ENCODE data around the gene ALS2CL. TPM values are rescaled to one million over a fixed set of nuclear protein-coding genes. Genes with fewer than 3 reads are reported as not detected.
A peak's percentile ranks its signal among the peaks of the same experiment; 100 is the strongest.

ALS2CL gene
- total and polyA plus RNA-seq, 4 experiments from 2014 or later = 3.2 to 29.8 (median 16.5) TPM

GRCh38 chr3:46670000-46670890 lies 23.2 kb downstream of the ALS2CL start:
- Histone ChIP-seq H3K4me3 (ENCODE audit: low read length in 2 of 2) (no peak overlapping the region), H3K27me3 (ENCODE audit: insufficient read depth, low read length) (no peaks in the 10 kb centered on the region), H3K9me3 (ENCODE audit: control insufficient read depth in 1 of 2, low read length in 2 of 2) (no peaks in the 10 kb centered on the region), H3K4me1 (ENCODE audit: insufficient read depth, low read length) (no peaks in the 10 kb centered on the region), H3K36me3 (ENCODE audit: insufficient read depth, low read length) (no peaks in the 10 kb centered on the region), H3K27ac (ENCODE audit: low read depth, low read length) (no peak overlapping the region)
- Mint-ChIP-seq H3K9me3 (no peaks in the 10 kb centered on the region), H3K27ac (peak overlapping the region in 1 of 7 donors; percentile 57), H3K36me3 (peaks cover 11% of the 10 kb centered on the region in 2 donors), H3K27me3 (no peaks in the 10 kb centered on the region), H3K4me1 (peaks cover 0 to 3% (median under 1%) of the 10 kb centered on the region in 4 donors), H3K4me3 (no peak overlapping the region)
- POLR2A ChIA-PET (ENCODE audit: partially characterized antibody) = no interaction called here
- intact Hi-C loops (cut with micrococcal nuclease) = no loop called here
- no peak for DNase-seq
- CTCF ChIA-PET (ENCODE audit: partially characterized antibody) = no interaction called here

GRCh38 chr3:46669191-46669999 lies 24.1 kb downstream of the ALS2CL start:
- no peaks in the 10 kb centered on the region for H3K27me3 Mint-ChIP-seq
- CTCF ChIA-PET (ENCODE audit: partially characterized antibody) = interaction anchor here (1.0 kb wide), 1 partner anchor 225 kb away, joined by 3 read pairs; no protein-coding TSS in a partner anchor
- POLR2A ChIA-PET (ENCODE audit: partially characterized antibody) = no interaction called here
- no peak overlapping the region for H3K27ac ChIP-seq (ENCODE audit: low read depth, low read length)
- H3K9me3 ChIP-seq (ENCODE audit: control insufficient read depth in 1 of 2, low read length in 2 of 2) = no peaks in the 10 kb centered on the region
- H3K27me3 ChIP-seq (ENCODE audit: insufficient read depth, low read length) = no peaks in the 10 kb centered on the region
- H3K4me3 Mint-ChIP-seq = no peak overlapping the region
- no peaks in the 10 kb centered on the region for H3K36me3 ChIP-seq (ENCODE audit: insufficient read depth, low read length)
- H3K36me3 Mint-ChIP-seq = peaks cover 10 to 11% of the 10 kb centered on the region in 2 donors
- H3K9me3 Mint-ChIP-seq = no peaks in the 10 kb centered on the region
- intact Hi-C loops (cut with micrococcal nuclease) = no loop called here
- H3K4me1 ChIP-seq (ENCODE audit: insufficient read depth, low read length) = no peaks in the 10 kb centered on the region
- H3K4me3 ChIP-seq (ENCODE audit: low read length in 2 of 2) = no peak overlapping the region
- peak overlapping the region in 1 of 7 donors; percentile 24 for H3K27ac Mint-ChIP-seq
- DNase-seq = no peak
- peaks cover 0 to 3% (median under 1%) of the 10 kb centered on the region in 4 donors for H3K4me1 Mint-ChIP-seq

- H3K4me3 Mint-ChIP-seq = no peak overlapping the region
- no peak for DNase-seq
These were observed 24.9 kb downstream of the ALS2CL start for GRCh38 chr3:46668591-46668990.

GRCh38 chr3:46668116-46668515 lies 25.4 kb downstream of the ALS2CL start:
- Histone ChIP-seq H3K4me1 (ENCODE audit: insufficient read depth, low read length) (no peaks in the 10 kb centered on the region), H3K36me3 (ENCODE audit: insufficient read depth, low read length) (no peaks in the 10 kb centered on the region), H3K9me3 (ENCODE audit: control insufficient read depth in 1 of 2, low read length in 2 of 2) (no peaks in the 10 kb centered on the region), H3K27ac (ENCODE audit: low read depth, low read length) (no peak overlapping the region), H3K27me3 (ENCODE audit: insufficient read depth, low read length) (no peaks in the 10 kb centered on the region), H3K4me3 (ENCODE audit: low read length in 2 of 2) (no peak overlapping the region)
- POLR2A ChIA-PET (ENCODE audit: partially characterized antibody) = no interaction called here
- peak overlapping the region in 3 of 7 donors; percentile 32 to 57 (median 38) for H3K27ac Mint-ChIP-seq
- DNase-seq = no peak
- CTCF ChIA-PET (ENCODE audit: partially characterized antibody) = no interaction called here
- H3K27me3 Mint-ChIP-seq = no peaks in the 10 kb centered on the region
- H3K9me3 Mint-ChIP-seq = no peaks in the 10 kb centered on the region
- intact Hi-C loops (cut with micrococcal nuclease) = no loop called here
- H3K36me3 Mint-ChIP-seq = peaks cover 0 to 2% of the 10 kb centered on the region in 2 donors
- peaks cover 0 to 9% (median under 1%) of the 10 kb centered on the region in 4 donors for H3K4me1 Mint-ChIP-seq
- H3K4me3 Mint-ChIP-seq = no peak overlapping the region

More at GRCh38 chr3:46668591-46668990, 24.9 kb downstream of the ALS2CL start:
- no peaks in the 10 kb centered on the region for H3K36me3 ChIP-seq (ENCODE audit: insufficient read depth, low read length)
- Mint-ChIP-seq H3K27me3 (no peaks in the 10 kb centered on the region), H3K27ac (no peak overlapping the region), H3K4me1 (peaks cover 0 to 4% (median under 1%) of the 10 kb centered on the region in 4 donors), H3K36me3 (peaks cover 5 to 6% of the 10 kb centered on the region in 2 donors), H3K9me3 (no peaks in the 10 kb centered on the region)
- no peak overlapping the region for H3K27ac ChIP-seq (ENCODE audit: low read depth, low read length)
- no peaks in the 10 kb centered on the region for H3K27me3 ChIP-seq (ENCODE audit: insufficient read depth, low read length)
- intact Hi-C loops (cut with micrococcal nuclease) = no loop called here
- no peaks in the 10 kb centered on the region for H3K4me1 ChIP-seq (ENCODE audit: insufficient read depth, low read length)
- H3K9me3 ChIP-seq (ENCODE audit: control insufficient read depth in 1 of 2, low read length in 2 of 2) = no peaks in the 10 kb centered on the region
- ChIA-PET CTCF (ENCODE audit: partially characterized antibody) (interaction anchor here (1.0 kb wide), 1 partner anchor 226 kb away, joined by 3 read pairs; no protein-coding TSS in a partner anchor), POLR2A (ENCODE audit: partially characterized antibody) (no interaction called here)
- H3K4me3 ChIP-seq (ENCODE audit: low read length in 2 of 2) = no peak overlapping the region

- H3K27ac Mint-ChIP-seq = peak overlapping the region in 3 of 7 donors; percentile 17 to 57 (median 32)
- DNase-seq = no peak
- intact Hi-C loops (cut with micrococcal nuclease) = no loop called here
These were observed 25.8 kb downstream of the ALS2CL start for GRCh38 chr3:46667657-46668056.

GRCh38 chr3:46667061-46667621 lies 26.3 kb downstream of the ALS2CL start:
- H3K9me3 ChIP-seq (ENCODE audit: control insufficient read depth in 1 of 2, low read length in 2 of 2) = no peaks in the 10 kb centered on the region
- Mint-ChIP-seq H3K36me3 (peaks cover 0 to 2% of the 10 kb centered on the region in 2 donors), H3K4me3 (no peak overlapping the region), H3K27me3 (no peaks in the 10 kb centered on the region), H3K9me3 (no peaks in the 10 kb centered on the region), H3K4me1 (peaks cover 0 to 10% (median under 1%) of the 10 kb centered on the region in 4 donors), H3K27ac (no peak overlapping the region)
- H3K27ac ChIP-seq (ENCODE audit: low read depth, low read length) = no peak overlapping the region
- H3K4me3 ChIP-seq (ENCODE audit: low read length in 2 of 2) = no peak overlapping the region
- CTCF ChIA-PET (ENCODE audit: partially characterized antibody) = no interaction called here
- no peak for DNase-seq
- no peaks in the 10 kb centered on the region for H3K4me1 ChIP-seq (ENCODE audit: insufficient read depth, low read length)
- H3K27me3 ChIP-seq (ENCODE audit: insufficient read depth, low read length) = no peaks in the 10 kb centered on the region
- no peaks in the 10 kb centered on the region for H3K36me3 ChIP-seq (ENCODE audit: insufficient read depth, low read length)
- POLR2A ChIA-PET (ENCODE audit: partially characterized antibody) = no interaction called here
- intact Hi-C loops (cut with micrococcal nuclease) = no loop called here

More at GRCh38 chr3:46667657-46668056, 25.8 kb downstream of the ALS2CL start:
- CTCF ChIA-PET (ENCODE audit: partially characterized antibody) = no interaction called here
- H3K9me3 ChIP-seq (ENCODE audit: control insufficient read depth in 1 of 2, low read length in 2 of 2) = no peaks in the 10 kb centered on the region
- H3K27ac ChIP-seq (ENCODE audit: low read depth, low read length) = no peak overlapping the region
- H3K4me3 Mint-ChIP-seq = no peak overlapping the region
- no peaks in the 10 kb centered on the region for H3K36me3 ChIP-seq (ENCODE audit: insufficient read depth, low read length)
- H3K4me1 Mint-ChIP-seq = peaks cover 0 to 10% (median under 1%) of the 10 kb centered on the region in 4 donors
- no peaks in the 10 kb centered on the region for H3K27me3 ChIP-seq (ENCODE audit: insufficient read depth, low read length)
- no peaks in the 10 kb centered on the region for H3K27me3 Mint-ChIP-seq
- no peak overlapping the region for H3K4me3 ChIP-seq (ENCODE audit: low read length in 2 of 2)
- H3K36me3 Mint-ChIP-seq = peaks cover 0 to 2% of the 10 kb centered on the region in 2 donors
- no peaks in the 10 kb centered on the region for H3K4me1 ChIP-seq (ENCODE audit: insufficient read depth, low read length)
- H3K9me3 Mint-ChIP-seq = no peaks in the 10 kb centered on the region
- POLR2A ChIA-PET (ENCODE audit: partially characterized antibody) = no interaction called here

GRCh38 chr3:46666453-46666845 lies 27.0 kb downstream of the ALS2CL start:
- Histone ChIP-seq H3K27ac (ENCODE audit: low read depth, low read length) (no peak overlapping the region), H3K27me3 (ENCODE audit: insufficient read depth, low read length) (no peaks in the 10 kb centered on the region), H3K4me1 (ENCODE audit: insufficient read depth, low read length) (no peaks in the 10 kb centered on the region), H3K4me3 (ENCODE audit: low read length in 2 of 2) (no peak overlapping the region), H3K36me3 (ENCODE audit: insufficient read depth, low read length) (no peaks in the 10 kb centered on the region), H3K9me3 (ENCODE audit: control insufficient read depth in 1 of 2, low read length in 2 of 2) (no peaks in the 10 kb centered on the region)
- peaks cover 0 to 2% of the 10 kb centered on the region in 2 donors for H3K36me3 Mint-ChIP-seq
- peaks cover 0 to 10% (median under 1%) of the 10 kb centered on the region in 4 donors for H3K4me1 Mint-ChIP-seq
- POLR2A ChIA-PET (ENCODE audit: partially characterized antibody) = no interaction called here
- intact Hi-C loops (cut with micrococcal nuclease) = no loop called here
- peak overlapping the region in 1 of 7 donors; percentile 76 for H3K27ac Mint-ChIP-seq
- H3K9me3 Mint-ChIP-seq = no peaks in the 10 kb centered on the region
- no peak for DNase-seq
- CTCF ChIA-PET (ENCODE audit: partially characterized antibody) = no interaction called here
- H3K4me3 Mint-ChIP-seq = no peak overlapping the region
- no peaks in the 10 kb centered on the region for H3K27me3 Mint-ChIP-seq

Measured in CD4-positive, alpha-beta memory T cell (primary cell).